NCI-H748 treated with DMSO at 0.1 percent for 48 hours (cell line): ENCODE measurements around the gene SUSD3.
"Not testable (repeated sequence)": the region's sequence is repeated elsewhere in the genome, so short reads cannot be mapped to it uniquely, and the experiment has no call there.

ENCODE experiments used
- DNase-seq: peaks from one replicate; lab custom pipeline; 2025; lab: John Stamatoyannopoulos, UW

Gene SUSD3

GRCh38 chr9:93058355-93059010, at the start of gene SUSD3:
TSS of gene SUSD3 (plus strand) at chr9:93058701. CDS start at chr9:93058743, 42 bp downstream.
- no peak for DNase-seq

GRCh38 chr9:93009337-93010015, 49.0 kb upstream of the SUSD3 start:
- no peak for DNase-seq

DNA sequence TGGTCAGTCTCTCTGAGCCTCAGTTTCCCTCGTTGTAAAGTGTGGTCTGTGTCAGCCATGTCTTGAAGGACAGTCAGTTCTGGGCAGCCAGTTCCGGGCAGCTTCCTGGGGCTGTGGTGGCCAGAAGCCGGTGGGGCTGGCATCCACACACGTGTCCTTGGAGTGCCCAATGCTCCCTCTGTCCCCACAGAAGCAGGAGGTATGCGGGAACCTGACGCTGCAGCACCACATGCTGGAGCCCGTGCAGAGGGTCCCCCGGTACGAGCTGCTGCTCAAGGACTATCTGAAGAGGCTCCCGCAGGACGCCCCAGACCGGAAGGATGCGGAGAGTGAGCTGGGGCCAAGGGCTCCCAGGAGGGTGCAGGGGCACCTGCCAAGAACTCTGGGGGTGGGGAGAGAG, 48.4 kb upstream of the SUSD3 start:
- DNase-seq: no peak

GRCh38 chr9:93010704-93011103, 47.8 kb upstream of the SUSD3 start:
- DNase-seq: no peak

GRCh38 chr9:93011114-93011513, 47.4 kb upstream of the SUSD3 start:
- no peak for DNase-seq

GRCh38 chr9:93012963-93013855, 45.3 kb upstream of the SUSD3 start:
- DNase-seq: no peak

GRCh38 chr9:93013856-93014582, 44.5 kb upstream of the SUSD3 start:
- no peak for DNase-seq

DNA sequence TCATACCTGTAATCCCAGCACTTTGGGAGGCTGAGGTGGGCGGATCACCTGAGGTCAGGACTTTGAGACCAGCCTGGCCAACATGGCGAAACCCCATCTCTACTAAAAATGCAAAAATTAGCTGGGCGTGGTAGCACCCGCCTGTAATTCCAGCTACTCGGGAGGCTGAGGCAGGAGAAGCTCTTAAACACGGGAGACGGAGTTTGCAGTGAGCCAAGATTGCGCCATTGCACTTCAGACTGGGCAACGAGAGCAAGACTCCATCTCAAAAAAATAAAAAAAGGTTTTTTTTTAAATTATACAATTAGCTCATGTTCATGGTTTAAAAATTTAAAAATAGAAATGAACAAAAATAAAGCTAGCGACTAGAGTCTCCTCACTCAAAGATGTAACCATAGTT, 43.3 kb upstream of the SUSD3 start:
- not testable (repeated sequence) for DNase-seq

GRCh38 chr9:93017621-93018020, 40.9 kb upstream of the SUSD3 start:
- no peak for DNase-seq

DNA sequence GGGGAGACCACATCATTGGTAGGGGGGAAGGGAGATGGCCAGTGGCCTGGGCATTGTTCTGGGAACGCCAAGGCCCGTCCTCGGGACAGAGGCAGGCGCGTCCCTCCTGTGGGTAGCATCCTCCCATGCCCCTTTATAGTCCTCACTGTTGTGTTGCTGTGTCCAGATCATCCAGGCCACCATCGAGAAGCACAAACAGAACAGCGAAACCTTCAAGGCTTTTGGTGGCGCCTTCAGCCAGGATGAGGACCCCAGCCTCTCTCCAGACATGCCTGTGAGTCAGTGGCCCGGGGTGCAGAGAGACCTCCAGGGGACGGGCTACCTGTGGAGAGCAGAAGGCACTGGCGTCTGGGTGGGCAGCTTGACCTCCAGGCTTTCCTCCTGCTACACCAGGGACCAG, 38.4 kb upstream of the SUSD3 start:
- DNase-seq: no peak

DNA sequence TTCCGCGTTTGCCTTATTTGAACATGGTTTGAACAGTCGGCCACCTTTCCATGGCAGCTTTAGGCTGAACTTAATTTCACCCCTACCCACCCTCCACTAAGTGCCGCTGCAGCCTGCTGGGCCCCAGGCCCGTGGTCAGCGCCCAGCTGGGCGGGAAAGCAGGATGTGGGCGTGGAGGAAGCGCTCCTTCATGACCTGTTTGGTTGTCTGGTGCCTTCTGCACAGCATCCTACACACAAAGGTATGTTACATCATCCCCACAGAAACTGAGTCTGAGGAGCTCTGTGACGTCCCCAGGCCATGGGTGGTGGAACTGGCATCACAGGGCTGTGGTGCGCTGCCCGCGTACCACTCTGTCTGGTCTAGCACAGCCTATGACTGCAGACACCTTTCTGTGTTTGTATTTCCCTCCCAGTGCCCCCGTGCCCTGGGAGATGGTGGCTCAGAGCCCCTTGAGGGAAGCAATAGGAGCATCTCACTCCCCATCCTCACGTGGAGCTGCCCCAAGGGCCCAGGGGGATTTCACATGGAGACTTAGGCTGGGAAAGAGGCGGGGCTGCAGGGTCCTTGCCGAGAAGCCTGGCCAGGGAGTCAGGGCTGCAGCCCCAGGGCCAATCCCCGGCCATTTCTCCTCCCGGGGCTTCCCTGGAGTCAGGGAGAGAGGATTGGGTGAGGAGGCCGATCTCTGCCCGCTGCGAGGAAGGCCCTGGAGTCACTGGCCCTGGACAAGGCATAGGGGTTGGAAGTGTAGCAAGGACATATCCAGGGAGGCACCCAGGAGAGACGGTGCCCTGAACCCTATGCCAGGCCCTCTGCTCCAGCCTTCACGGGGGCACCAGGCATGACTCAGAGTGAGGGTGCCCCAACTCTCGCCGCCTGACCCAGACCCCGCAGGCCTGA, 37.5 kb upstream of the SUSD3 start:
- no peak for DNase-seq

DNA sequence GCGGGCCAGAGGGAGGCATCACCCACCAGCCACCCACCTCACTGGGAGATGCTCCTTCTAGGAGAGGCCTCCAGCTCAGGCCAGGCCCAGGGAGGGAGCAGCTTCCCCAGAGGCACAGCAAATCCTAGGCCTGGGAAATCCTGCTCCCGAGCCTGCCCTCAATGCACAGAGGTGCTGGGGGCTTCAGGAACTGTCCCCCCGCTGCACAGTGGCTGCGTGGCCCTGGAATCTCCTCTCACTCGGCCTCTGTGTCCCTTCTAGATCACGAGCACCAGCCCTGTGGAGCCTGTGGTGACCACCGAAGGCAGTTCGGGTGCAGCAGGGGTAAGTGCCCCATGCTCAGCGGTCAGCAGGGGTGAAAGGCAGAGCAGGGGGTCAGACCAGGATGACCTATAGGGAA, 36.4 kb upstream of the SUSD3 start:
- DNase-seq: no peak

DNA sequence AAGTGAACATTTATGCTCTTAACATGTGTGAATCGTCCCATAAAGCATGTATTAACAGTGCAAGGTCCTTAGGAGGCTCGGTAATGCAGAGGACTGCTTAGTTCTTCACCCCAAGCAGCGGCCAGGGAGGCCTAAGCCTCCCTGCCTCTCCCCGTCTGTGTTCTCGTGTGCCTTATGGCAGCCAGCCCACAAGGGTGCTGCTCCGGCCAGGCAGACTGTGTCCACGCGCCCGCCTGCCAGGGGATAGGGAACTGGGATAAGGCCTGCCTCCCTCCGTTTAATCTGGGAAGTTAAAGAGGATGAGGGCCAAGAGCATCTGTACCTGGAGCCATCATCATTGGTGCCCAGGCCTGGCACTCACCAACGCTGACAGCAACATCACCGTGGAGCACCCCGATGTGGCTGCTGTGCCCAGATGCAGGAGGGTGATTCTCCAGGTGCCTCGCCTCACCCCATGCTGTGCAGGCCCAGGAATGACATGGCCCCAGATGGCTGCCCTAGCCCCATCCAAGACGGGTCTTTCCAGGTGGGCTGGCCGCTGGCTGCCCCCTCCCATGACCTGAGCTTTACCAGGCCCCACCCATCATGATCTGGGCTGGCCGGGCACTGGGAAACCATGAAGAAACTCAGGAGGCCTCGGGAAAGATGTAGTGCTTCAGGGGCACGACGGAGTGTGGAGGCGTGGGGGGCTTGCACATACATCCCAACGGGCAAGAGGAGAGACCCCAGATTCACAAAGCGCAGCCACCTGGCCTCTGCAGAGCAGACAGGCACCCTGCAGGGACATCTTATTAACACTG, 35.6 kb upstream of the SUSD3 start:
- no peak for DNase-seq

GRCh38 chr9:93023521-93023815, 35.0 kb upstream of the SUSD3 start:
- no peak for DNase-seq

DNA sequence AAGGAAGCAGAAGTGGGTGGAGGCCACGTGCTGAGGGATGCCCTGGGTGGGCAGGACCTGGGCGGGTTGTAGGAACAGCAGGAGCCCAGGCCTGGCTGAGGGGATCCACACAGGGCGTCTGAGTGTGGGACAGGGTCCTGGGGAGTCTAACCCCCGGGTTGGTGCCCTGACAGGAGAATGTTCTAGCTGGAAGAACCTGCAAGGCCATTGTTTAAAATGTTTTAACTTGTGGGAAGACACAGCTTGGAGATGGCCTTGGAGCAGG, 33.9 kb upstream of the SUSD3 start:
- no peak for DNase-seq

DNA sequence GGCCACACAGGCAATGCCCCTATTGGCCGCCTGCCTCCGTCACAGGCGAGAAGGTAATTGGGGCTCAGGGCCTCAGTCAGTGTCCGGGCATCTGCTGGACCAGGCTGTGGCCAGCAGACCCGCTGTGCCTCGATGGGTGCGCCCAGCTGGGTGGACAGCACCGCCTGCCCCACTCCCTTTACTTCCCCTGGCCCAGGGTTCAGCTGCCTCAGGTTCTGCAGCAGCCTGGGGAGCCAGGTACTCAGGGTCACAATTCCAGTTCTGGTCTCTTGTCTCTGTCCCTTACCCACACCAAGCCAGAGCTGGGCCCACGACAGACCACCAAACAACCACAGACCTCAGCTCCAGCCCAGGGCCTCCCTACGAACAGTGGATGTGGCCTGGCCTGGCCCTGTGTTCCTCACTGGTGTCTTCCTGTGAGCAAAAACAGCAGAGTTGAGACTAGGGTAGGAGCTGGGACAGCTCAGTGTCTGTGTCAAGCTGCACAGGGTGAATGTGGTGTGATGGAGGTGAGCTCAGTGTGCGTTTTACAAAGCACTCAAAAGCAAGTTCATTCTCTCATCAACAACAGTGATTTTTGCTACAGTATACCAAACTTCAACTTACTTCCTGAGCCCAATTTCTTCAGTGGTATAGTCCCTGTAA, 33.4 kb upstream of the SUSD3 start:
- no peak for DNase-seq

DNA sequence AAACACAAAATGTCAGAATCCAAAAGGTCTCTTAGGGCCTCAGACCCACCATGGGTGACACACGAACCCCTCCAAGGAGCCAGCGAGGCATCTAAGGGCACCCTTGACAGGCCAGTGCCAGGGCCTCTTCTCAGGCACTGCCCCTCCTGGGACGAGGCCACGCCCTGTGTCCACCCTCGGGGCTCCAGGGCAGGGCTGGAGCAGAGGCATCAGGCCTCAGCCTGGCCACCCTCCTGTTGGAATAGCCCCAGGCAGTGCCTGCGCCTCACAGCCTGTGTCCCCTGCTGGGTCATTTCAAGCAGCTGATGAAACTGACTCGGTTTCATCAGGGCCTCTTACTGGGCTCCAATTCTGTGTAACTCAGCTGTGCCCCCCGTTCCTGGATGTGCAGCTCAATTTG, 32.8 kb upstream of the SUSD3 start:
- DNase-seq: no peak

GRCh38 chr9:93026640-93027039, 31.9 kb upstream of the SUSD3 start:
- no peak for DNase-seq

DNA sequence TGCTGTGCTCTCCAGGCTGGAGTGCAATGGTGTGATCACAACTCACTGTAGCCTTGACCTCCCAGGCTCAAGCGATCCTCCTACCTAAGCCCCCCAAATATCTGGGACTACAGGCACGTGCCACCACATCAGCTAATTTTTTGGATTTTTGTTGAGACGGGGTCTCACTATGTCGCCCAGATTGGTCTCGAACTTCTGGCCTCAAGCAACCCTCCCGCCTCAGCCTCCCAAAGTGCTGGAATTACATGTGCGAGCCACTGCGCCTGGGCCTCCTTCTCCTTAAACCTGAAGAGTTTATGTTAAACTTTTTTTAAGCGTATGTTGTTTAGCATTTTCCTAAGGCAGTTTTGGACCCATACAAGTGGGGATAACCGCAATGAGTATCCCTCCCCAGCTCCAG, 30.8 kb upstream of the SUSD3 start:
- DNase-seq: no peak

DNA sequence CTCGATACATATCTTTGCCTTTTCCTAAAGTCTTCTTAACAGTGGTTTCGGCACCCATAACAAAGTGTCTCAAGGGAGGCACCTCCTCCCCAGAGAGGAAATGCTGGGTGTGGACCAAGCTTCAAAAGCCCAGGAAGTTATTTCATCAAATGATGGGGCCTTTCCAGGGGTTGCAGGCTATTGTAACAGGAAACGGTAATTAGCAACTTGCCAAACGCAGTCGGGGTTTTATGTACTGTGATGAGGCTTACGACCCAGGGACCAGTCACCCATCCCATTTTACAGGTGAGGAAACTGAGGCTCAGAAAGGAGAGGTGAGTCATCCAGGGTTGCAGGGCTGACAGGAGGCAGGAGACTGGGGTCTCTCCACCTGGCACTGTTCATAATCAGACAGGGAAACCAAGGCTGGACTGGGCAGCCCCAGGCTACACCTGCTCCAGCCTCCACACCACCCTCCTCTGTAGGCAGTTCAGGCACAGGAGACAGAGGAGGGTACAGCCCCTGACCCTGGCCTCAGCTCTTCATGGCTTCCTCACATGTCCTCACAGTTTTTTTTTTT, 30.0 kb upstream of the SUSD3 start:
- no peak for DNase-seq
